Liver (tissue), 9 donors: ENCODE results near the gene PEX16. TPM values are rescaled to one million over a fixed set of nuclear protein-coding genes. Genes with fewer than 3 reads are reported as not detected.

Source experiments
- DNase-seq: peaks from one replicate; pipeline ENCODE4 v3.0.0-alpha.2; 2017; ENCODE audit warnings: low spot score
- H3K27ac ChIP-seq, 2 donors: one replicate each; pipeline ENCODE4 v1.7.0; 2013; ENCODE audit warnings: inconsistent platforms in 2 of 2, low read length in 2 of 2, control low read depth in 1 of 2, low read depth in 1 of 2, mild to moderate bottlenecking in 1 of 2
- H3K27me3 ChIP-seq, 4 donors: one replicate each; pipeline versions ENCODE4 v1.6.1 to v1.7.0; 2013; ENCODE audit warnings: low read length in 3 of 4, inconsistent platforms in 1 of 4, mild to moderate bottlenecking in 1 of 4, moderate library complexity in 1 of 4; ENCODE audit not compliant: control insufficient read depth in 4 of 4, insufficient read depth in 4 of 4
- H3K36me3 ChIP-seq, 4 donors: one replicate each; pipeline versions ENCODE4 v1.6.1 to v1.7.0; 2013; ENCODE audit warnings: low read length in 3 of 4, mild to moderate bottlenecking in 3 of 4, low read depth in 1 of 4, moderate library complexity in 1 of 4; ENCODE audit not compliant: control insufficient read depth in 4 of 4, insufficient read depth in 3 of 4
- H3K4me1 ChIP-seq, 4 donors: one replicate each; pipeline versions ENCODE4 v1.6.1 to v1.7.0; 2013; ENCODE audit warnings: low read length in 3 of 4, mild to moderate bottlenecking in 3 of 4, moderate library complexity in 1 of 4; ENCODE audit not compliant: control insufficient read depth in 4 of 4, insufficient read depth in 4 of 4
- H3K4me3 ChIP-seq, 3 donors: one replicate each; pipeline versions ENCODE4 v1.6.1 to v1.7.0; 2013; ENCODE audit warnings: low read length in 3 of 3, control low read depth in 1 of 3, low read depth in 1 of 3, mild to moderate bottlenecking in 1 of 3
- H3K9ac ChIP-seq, 2 donors: one replicate each; pipeline ENCODE4 v1.7.0; 2013; ENCODE audit warnings: low read length in 2 of 2, mild to moderate bottlenecking in 2 of 2, moderate library complexity in 2 of 2, control low read depth in 1 of 2, low read depth in 1 of 2
- H3K9me3 ChIP-seq, 4 donors: one replicate each; pipeline versions ENCODE4 v1.6.1 to v1.7.0; 2013; ENCODE audit warnings: low read length in 3 of 4; ENCODE audit not compliant: control insufficient read depth in 4 of 4
- ATF3 ChIP-seq: IDR thresholded peaks from 2 replicates; pipeline ENCODE4 v1.6.1; 2016; ENCODE audit warnings: antibody characterized with exemption
- CTCF ChIP-seq: fragments of 150-350 bp; IDR thresholded peaks from 2 replicates; pipeline ENCODE4 v1.5.1; 2017; ENCODE audit warnings: improper control_type of control experiment, low read depth, low read length; ENCODE audit not compliant: missing input control
- EGR1 ChIP-seq, 2 donors: IDR thresholded peaks; 2 replicates each; pipeline ENCODE4 v1.6.1; 2016 to 2018; ENCODE audit warnings: antibody characterized with exemption in 2 of 2, low read depth in 2 of 2
- FOXA1 ChIP-seq: IDR thresholded peaks from 2 replicates; pipeline ENCODE4 v1.6.1; 2016; ENCODE audit warnings: antibody characterized with exemption
- FOXA2 ChIP-seq: IDR thresholded peaks from 2 replicates; pipeline ENCODE4 v1.6.1; 2016; ENCODE audit warnings: antibody characterized with exemption
- GABPA ChIP-seq, 2 donors: IDR thresholded peaks in 1 of 2; conservative IDR thresholded peaks in 1 of 2; 2 replicates each; pipeline ENCODE4 v1.6.1; 2016; ENCODE audit warnings: antibody characterized with exemption in 2 of 2, mild to moderate bottlenecking in 1 of 2, moderate library complexity in 1 of 2
- HNF4A ChIP-seq, 2 donors: conservative IDR thresholded peaks; 2 replicates each; pipeline ENCODE4 v1.6.1; 2016; ENCODE audit warnings: antibody characterized with exemption in 2 of 2, mild to moderate bottlenecking in 2 of 2
- HNF4G ChIP-seq: IDR thresholded peaks from 2 replicates; pipeline ENCODE4 v1.6.1; 2016; ENCODE audit warnings: antibody characterized with exemption
- JUND ChIP-seq, 2 donors: IDR thresholded peaks; 2 replicates each; pipeline ENCODE4 v1.6.1; 2016; ENCODE audit warnings: antibody characterized with exemption in 2 of 2
- MAX ChIP-seq: IDR thresholded peaks from 2 replicates; pipeline ENCODE4 v1.6.1; 2016; ENCODE audit warnings: antibody characterized with exemption
- NR2F2 ChIP-seq: IDR thresholded peaks from 2 replicates; pipeline ENCODE4 v1.6.1; 2016; ENCODE audit warnings: antibody characterized with exemption
- REST ChIP-seq: IDR thresholded peaks from 2 replicates; pipeline ENCODE4 v1.6.1; 2016; ENCODE audit warnings: antibody characterized with exemption, mild to moderate bottlenecking
- RXRA ChIP-seq, 2 donors: IDR thresholded peaks; 2 replicates each; pipeline ENCODE4 v1.6.1; 2017 to 2018; ENCODE audit warnings: antibody characterized with exemption in 2 of 2, mild to moderate bottlenecking in 1 of 2
- SP1 ChIP-seq: IDR thresholded peaks from 2 replicates; pipeline ENCODE4 v1.6.1; 2018; ENCODE audit warnings: antibody characterized with exemption, mild to moderate bottlenecking
- TAF1 ChIP-seq: conservative IDR thresholded peaks from 2 replicates; pipeline ENCODE4 v1.6.1; 2016; ENCODE audit warnings: antibody characterized with exemption, mild to moderate bottlenecking
- YY1 ChIP-seq: IDR thresholded peaks from 2 replicates; pipeline ENCODE4 v1.6.1; 2016; ENCODE audit warnings: antibody characterized with exemption, mild to moderate bottlenecking
- ZBTB33 ChIP-seq: IDR thresholded peaks from 2 replicates; pipeline ENCODE4 v1.6.1; 2016; ENCODE audit warnings: antibody characterized with exemption
- WGBS: extraction: QIAGEN DNeasy Blood & Tissue Kit; methylation state at CpG from one replicate; pipeline ENCODE4 v1.1.7; 2013; 5-methylcytosine and 5-hydroxymethylcytosine counted together
- polyA plus RNA-seq, 2 donors: library from polyadenylated mRNA; stranded (reverse) in 1 of 2; unstranded in 1 of 2; fragments of 200-250 nt in 1 of 2; fragments of >200 nt in 1 of 2; fragmentation: Nextera tagmentation in 1 of 2; extraction: Ambion mirVana in 1 of 2; gene quantifications; one replicate each; pipeline versions ENCODE4 v1.2.1 to v1.2.3, GENCODE V29; 2013 to 2015
- total RNA-seq, 2 donors: library from RNA; depleted of rRNA; stranded (reverse); fragments of >200 nt; gene quantifications; one replicate each; pipeline ENCODE4 v1.2.3, GENCODE V29; 2014
- donor health status: healthy.
- donor health status: healthy.
- donor health status: healthy.
- donor health status: healthy.
- donor health status: healthy.

The PEX16 gene
- total and polyA plus RNA-seq, 4 donors: 18.8 to 41.2 (median 29.8) TPM

GRCh38 chr11:45870706-45871105 lies 47.0 kb downstream of the PEX16 start:
- peaks cover 20 to 92% (median 80%) of the 10 kb centered on the region in 4 donors for H3K36me3 ChIP-seq
- no peak overlapping the region for H3K27ac ChIP-seq
- no peaks in the 10 kb centered on the region for H3K9me3 ChIP-seq
- WGBS: 63% methylated on average over 4 of the region's 4 CpGs
- DNase-seq: no peak
- no peak overlapping the region for H3K9ac ChIP-seq
- no peaks in the 10 kb centered on the region for H3K27me3 ChIP-seq
- no peak for TF ChIP-seq HNF4G
- TF ChIP-seq YY1: no peak
- TF ChIP-seq TAF1: no peak
- TF ChIP-seq SP1: no peak
- no peak for TF ChIP-seq GABPA (IDR thresholded peaks at IDR 0.05 in 1 of 2, conservative IDR thresholded peaks at IDR 0.05 in 1 of 2)
- TF ChIP-seq ZBTB33: no peak
- TF ChIP-seq FOXA2: no peak
- no peak for TF ChIP-seq MAX
- no peak for TF ChIP-seq FOXA1
- TF ChIP-seq ATF3: no peak
- TF ChIP-seq NR2F2: no peak
- TF ChIP-seq HNF4A (conservative IDR thresholded peaks at IDR 0.05): no peak
- no peak for TF ChIP-seq REST
- TF ChIP-seq CTCF: no peak
- TF ChIP-seq EGR1 (IDR thresholded peaks at IDR 0.05; ENCODE audit: low read depth in 2 of 2): no peak
- TF ChIP-seq JUND (IDR thresholded peaks at IDR 0.05): no peak
- TF ChIP-seq RXRA (IDR thresholded peaks at IDR 0.05): no peak
- H3K4me3 ChIP-seq: no peak overlapping the region
- H3K4me1 ChIP-seq: no peaks in the 10 kb centered on the region

- Histone ChIP-seq H3K4me1 (no peaks in the 10 kb centered on the region), H3K36me3 (peaks cover 20 to 93% (median 81%) of the 10 kb centered on the region in 4 donors), H3K4me3 (no peak overlapping the region), H3K9me3 (no peaks in the 10 kb centered on the region), H3K27ac (no peak overlapping the region), H3K9ac (no peak overlapping the region), H3K27me3 (no peaks in the 10 kb centered on the region)
- no peak for DNase-seq
- TF ChIP-seq EGR1 (IDR thresholded peaks at IDR 0.05; ENCODE audit: low read depth in 2 of 2): no peak
- TF ChIP-seq REST: no peak
- TF ChIP-seq YY1: no peak
- TF ChIP-seq JUND (IDR thresholded peaks at IDR 0.05): no peak
- TF ChIP-seq RXRA (IDR thresholded peaks at IDR 0.05): no peak
- TF ChIP-seq ATF3: no peak
- no peak for TF ChIP-seq HNF4G
- no peak for TF ChIP-seq ZBTB33
- WGBS: 87% methylated on average over 12 of the region's 12 CpGs
Measured at GRCh38 chr11:45869551-45869950, 48.1 kb downstream of the PEX16 start.
